HL-60/S4 treated with retinoic acid at 250 ng/mL for 4 days and 3 days (cell line): ENCODE data around the gene APOL5.
"Not testable (repeated sequence)": the region's sequence is repeated elsewhere in the genome, so short reads cannot be mapped to it uniquely, and the experiment has no call there.

Experiments
- in situ Hi-C: fragments of 300-500 bp; cut with MboI; formaldehyde crosslinking; loops from 2 replicates; pipeline ENCODE4 v1.7.0; 2022; ENCODE audit warnings: low sequenced_read_pairs

Gene APOL5, protein sequence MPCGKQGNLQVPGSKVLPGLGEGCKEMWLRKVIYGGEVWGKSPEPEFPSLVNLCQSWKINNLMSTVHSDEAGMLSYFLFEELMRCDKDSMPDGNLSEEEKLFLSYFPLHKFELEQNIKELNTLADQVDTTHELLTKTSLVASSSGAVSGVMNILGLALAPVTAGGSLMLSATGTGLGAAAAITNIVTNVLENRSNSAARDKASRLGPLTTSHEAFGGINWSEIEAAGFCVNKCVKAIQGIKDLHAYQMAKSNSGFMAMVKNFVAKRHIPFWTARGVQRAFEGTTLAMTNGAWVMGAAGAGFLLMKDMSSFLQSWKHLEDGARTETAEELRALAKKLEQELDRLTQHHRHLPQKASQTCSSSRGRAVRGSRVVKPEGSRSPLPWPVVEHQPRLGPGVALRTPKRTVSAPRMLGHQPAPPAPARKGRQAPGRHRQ

DNA sequence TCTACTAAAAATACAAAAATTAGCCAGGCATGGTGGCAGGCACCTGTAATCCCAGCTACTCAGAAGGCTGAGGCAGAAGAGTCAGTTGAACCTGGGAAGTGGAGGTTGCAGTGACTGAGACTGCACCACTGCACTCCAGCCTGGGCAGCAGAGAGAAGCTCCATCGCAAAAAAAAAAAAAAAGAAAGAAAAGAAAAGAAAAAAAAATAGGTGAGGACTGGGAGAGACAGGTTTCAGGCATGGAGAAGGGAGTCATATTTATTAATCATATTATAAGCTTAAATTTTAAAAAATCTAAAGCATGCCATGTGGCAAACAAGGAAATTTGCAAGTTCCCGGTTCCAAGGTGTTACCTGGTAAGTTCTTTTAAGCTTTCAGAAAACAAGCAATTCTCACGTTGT, at the start of gene APOL5:
APOL5 (plus strand) TSS at position 301 of the 400 bp plus-strand sequence; CDS start at position 301, 0 bp downstream.
- in situ Hi-C loops, result no loop called here

DNA sequence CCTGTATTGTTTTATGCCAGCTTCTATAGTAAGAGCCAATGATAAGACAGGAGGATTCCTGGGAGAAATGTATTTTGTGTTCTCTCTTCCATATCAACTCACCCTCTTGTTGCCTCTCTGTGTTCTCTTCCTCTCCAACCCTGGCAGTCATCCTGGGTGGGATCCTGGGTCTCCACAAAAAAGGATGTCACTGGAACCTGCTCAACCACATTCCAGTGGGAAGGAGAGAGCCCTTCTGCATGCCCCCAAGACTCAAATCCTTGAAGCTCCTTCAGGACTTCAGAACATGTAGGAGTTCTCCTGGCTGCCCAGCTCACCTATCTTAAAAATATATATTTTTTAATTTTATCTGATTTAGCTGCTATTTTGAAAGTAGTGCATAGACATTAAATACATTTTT, 43.3 kb upstream of the APOL5 start:
- in situ Hi-C loops, result no loop called here

DNA sequence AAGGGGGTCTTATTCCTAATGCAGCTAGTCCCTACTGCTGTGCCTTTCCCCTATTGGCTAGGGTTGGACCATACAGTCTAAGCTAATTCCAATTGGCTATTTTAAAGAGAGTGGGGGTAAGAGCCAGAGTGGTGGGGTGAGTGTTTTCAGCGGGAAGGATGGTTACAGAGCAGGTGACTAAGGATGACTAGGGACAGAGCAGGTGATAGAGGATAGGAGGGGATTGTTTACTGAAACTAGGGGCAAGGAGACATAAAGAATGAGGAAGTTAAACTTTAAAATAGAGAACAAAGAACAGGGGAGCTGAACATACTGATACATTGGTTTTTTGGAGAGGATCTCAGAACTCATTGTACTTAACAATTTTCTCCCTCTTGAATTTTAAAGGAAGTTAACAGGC, 41.6 kb upstream of the APOL5 start:
- in situ Hi-C loops, result not testable (repeated sequence)

DNA sequence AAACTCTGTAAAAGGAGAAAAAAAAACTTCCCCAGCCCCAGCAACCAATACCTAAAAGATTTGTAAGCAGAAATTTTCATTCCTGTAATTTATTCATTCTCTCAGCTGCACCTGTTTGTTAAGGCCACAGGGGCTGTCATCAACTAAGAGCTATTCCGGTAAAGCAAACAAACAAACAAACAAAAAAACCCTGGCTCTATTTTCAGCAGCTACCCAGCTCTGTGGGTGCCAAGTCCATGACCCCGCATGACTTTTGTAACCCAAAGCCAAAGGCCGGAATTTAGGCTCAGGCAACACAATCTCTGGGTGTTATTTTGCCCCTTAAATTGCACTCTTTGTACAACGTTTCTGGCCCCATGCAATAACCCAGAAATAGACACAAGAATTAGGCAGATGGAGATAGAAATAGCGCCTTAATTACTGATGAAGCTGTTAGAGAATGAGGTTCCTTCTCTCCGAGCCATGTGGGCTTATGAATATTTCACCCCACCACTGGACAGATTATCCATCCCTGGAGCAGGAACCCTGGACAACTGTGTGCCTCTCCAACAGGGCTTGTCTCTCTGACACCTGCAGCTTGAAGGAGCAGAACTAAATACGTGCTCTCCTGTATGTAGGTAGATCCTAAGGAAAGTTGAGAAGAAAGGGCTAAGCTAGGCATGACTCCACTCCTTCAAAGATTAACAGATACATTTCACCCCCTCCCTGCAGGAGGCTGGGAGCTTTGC, 40.0 kb upstream of the APOL5 start:
- in situ Hi-C loops, result no loop called here

DNA sequence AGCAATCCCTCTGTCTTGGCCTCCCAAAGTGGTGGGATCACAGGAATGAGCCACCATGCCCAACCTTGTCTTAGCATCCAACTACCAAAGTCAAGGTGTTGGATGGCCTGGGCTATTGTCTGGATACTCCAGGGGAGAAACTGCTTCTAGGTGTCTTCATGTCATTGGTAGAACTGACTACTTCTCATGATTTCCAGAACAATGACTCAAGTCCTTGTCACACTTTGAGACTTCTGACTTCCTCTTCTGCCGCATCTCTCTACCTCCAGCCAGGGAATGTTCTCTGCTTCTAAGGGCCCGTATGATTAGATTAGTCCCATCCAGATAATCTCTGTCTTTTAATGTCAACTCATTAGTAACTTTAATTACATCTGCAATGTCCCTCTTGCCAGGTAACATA, 38.8 kb upstream of the APOL5 start:
- in situ Hi-C loops, result no loop called here

DNA sequence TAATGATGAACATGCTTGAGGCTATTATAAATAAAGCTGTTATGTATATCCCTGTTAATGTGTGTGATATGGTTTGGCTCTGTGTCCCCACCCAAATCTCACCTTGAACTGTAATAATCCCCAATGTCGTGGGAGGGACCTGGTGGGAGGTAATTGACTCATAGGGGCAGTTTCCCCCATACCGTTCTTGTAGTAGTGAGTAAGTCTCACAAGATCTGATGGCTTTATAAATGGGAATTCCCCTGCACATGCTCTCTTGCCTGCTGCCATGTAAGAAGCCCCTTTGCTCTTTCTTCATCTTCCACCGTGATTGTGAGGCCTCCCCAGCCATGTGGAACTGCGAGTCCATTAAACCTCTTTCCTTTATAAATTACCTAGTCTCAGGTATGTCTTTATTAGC, 38.2 kb upstream of the APOL5 start:
- in situ Hi-C loops, result not testable (repeated sequence)

DNA sequence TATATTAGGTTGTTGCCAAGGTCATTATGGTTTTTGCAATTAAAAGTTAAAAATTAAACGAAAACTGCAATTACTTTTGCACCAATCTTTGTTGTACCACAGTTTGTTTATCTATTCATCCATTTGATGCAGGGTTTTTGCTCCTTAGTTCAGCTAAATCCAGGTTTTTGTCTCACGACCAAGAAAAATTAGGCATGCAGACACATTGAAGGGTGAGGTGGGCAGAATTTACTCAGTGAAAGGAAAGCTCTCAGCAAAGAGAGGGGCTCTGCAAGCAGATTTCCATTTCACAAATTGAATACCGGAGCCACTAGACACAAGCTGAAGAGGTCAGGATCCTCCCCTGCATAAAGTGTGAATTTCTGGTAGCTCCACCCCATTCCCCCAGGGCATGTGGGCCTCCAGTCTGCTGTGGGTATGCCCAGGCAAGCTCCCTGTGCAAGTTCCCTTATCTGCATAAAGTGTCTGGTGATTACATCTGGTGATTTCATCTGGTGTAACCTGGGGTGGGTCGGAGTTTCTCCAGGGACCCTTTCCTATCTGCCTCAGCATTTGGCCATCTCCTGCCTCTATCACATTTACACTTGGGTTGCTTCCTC, 36.1 kb upstream of the APOL5 start:
- in situ Hi-C loops, result no loop called here

DNA sequence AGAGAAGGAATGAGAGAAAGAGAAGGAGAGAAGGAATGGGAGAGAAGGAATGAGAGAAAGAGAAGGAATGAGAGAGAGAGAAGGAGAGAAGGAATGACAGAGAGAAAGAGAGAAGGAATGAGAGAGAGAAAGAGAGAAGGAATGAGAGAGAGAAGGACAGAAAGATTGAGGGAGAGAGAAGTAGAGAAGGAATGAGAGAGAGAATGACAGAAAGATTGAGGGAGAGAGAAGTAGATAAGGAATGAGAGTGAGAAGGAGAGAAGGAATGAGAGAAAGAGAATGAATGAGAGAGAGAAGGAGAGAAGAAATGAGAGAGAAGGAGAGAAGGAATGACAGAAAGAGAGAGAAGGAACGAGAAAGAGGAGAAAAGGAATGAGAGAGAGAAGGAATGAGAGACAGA, 34.1 kb upstream of the APOL5 start:
- in situ Hi-C loops, result no loop called here

DNA sequence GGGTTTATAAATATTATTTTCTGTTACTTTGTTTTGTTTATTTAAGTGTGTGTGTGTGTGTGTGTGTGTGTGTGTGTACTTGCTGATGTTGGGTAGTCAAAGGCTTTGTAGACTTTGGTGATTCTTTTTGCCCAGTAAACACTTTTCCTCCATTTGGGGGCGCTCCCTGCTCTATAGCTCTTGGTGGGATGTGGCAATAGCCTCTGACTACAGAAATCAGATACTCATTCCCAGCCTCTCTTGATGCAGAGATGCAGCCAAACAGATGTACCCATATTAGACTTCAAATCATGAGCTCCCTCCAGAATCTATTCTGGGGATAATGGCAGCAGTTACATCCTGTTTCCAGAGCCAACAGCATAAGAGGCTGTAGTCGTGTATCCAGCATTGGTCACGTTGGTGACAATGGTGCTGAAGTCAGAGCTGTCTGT, 33.4 kb upstream of the APOL5 start:
- in situ Hi-C loops, result no loop called here

DNA sequence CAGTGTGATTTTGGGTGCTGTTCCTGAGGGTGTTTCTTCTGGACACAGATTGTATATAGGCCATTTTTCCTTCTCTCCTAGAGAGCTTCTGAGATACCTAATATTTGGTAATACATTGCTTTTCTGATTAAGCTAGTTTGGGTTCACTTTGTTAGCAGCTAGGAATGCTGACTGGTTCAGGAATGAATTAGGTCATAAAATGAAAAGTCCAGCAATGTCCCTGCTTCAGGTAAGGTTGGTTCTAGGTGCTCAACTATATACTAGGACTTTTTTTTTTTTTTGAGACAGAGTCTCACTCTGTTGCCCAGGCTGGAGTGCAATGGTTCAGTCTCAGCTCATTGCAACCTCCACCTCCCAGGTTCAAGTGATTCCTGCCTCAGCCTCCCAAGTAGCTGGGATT, 32.9 kb upstream of the APOL5 start:
- in situ Hi-C loops, result no loop called here

DNA sequence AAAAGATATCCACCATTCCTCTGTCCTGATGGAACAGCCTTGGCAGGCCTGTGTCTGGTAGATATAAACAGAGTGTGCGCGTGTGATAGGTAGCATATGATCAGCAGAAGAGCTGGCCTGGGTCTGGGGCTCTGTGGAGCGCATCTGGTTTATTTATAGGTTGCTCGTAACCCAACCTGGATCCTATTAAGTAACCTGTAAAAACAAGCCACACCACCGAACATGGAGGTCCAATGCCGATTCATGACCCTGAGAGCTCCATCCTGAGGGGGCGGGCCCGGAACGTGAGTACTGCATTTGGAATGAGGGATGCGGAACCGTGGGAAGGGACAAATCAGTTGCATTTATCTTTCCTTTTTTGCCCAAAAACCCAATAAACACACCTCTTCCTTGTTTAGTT, 31.9 kb upstream of the APOL5 start:
- in situ Hi-C loops, result no loop called here

DNA sequence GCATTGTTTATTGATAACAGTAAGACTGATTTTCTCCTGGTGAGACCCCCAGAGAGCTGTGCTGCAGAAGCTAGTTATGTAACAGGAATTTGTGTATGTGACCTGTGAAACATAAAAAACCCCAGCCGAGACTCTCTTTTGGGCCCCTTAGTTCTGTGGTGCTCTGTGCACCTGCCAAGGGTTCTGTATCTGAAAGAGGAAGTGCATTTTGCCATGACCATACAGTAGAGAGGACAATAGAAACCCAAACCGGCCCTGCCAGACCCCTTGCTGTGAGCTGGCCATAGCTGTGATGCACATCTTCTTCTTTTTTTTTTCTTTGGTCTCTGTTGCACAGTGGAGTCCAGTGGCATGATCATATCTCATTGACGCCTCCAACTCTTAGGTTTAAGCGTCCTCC, 31.4 kb upstream of the APOL5 start:
- in situ Hi-C loops, result no loop called here

DNA sequence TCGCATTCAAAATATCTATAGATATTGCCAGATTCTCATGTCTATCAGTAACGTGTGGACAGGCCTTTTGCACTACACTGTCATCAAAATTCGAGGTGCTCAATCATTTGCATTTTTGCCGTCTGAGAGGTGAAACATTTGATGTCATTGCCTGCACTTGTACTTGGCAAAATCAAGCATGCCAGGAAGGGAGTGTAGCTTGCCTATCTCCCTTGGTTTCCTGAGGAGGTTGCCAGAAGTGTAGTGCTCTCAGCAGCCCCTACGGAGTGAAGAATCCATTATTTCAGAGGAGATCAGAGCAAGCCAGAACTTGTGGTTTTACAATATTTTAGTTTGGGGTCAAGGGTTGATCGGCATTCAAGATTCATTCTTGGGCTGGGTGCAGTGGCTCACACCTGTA, 30.2 kb upstream of the APOL5 start:
- in situ Hi-C loops, result no loop called here

DNA sequence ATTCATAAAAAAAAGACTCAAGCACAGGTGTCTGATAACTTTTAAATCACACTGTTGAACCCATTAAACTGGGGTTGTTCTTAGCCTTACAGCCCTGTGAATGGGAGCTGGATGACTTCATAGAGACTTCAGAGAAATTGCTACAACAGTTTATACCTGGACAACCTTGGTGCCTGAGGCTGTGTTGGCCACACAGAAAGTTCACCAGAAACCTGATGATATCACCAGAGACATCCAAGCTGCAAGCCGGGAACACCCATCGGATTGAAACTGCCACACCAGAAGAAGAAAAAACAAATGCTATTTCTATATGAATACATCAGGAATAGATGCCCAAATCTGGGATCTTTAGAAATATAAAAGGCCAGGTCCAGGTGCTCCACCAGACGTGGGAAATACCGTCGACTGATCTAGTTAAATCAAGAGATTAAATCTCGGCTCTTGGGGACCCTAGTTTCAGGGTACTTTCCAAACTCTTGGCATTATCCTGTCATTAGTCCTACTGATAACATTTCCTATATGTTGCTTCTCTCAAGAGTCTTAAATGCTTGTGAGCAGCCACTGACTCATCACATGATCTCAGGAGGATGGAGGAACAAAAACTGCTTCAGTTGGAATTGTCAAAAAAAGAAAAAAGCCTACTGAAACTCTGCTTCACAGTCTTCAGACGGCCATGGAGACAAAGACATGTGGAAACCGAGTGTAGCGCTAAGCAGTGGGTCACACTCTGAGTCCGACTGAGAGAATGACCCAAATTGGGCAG, 28.6 kb upstream of the APOL5 start:
- in situ Hi-C loops, result no loop called here

DNA sequence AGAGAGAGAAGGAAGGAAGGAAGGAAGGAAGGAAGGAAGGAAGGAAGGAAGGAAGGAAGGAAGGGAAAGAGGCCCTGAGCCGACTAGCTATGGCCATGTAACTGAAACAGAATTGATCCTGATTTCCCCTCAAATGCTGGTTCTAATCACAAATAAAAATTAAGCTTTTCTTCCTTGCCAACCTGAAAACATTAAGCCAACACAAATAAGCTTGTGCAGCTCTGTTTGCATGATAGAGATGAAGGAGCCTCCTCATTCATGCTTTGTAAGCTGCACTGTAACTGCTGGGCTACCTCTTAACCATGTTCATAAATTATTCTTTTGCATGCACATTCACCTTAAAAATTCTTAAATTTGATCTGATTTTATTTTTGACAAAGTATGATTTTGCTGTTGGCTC, 27.7 kb upstream of the APOL5 start:
- in situ Hi-C loops, result no loop called here

DNA sequence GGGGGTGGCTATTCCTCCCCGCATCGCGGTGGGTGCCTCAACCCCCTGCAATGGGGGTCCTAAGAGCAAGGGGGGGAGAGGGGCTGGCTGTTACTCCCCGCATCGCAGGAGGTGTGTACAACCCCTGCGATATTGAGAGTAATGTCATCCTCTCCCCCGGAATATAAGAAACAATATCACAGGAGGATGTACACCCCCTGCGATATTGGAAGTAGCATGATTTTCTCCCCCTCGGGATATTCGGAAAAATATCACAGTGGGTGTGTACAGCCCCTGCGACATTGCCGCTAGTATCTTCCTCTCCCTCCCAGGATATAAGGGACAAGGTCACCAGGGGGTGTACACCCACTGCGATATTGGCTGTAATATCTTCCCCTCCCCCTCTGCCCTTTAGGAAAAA, 22.5 kb upstream of the APOL5 start:
- in situ Hi-C loops, result no loop called here

DNA sequence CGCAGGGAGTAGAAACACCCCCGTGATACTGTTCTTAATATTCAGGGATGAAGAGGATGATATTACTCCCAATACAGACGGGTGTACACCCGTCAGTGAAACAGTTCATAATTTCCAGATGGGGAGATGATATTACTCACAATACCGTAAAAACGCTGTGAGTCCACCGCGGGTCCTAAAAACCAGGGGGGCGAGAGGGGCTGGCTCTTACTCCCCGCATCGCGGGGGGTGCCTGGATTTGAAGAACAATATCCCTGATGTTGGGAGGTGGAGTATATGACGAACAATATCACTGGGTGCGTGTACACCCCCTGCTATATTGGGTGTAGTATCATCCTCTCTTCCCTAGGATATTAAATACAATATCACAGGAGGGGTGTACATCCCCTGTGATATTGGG, 20.5 kb upstream of the APOL5 start:
- in situ Hi-C loops, result no loop called here

DNA sequence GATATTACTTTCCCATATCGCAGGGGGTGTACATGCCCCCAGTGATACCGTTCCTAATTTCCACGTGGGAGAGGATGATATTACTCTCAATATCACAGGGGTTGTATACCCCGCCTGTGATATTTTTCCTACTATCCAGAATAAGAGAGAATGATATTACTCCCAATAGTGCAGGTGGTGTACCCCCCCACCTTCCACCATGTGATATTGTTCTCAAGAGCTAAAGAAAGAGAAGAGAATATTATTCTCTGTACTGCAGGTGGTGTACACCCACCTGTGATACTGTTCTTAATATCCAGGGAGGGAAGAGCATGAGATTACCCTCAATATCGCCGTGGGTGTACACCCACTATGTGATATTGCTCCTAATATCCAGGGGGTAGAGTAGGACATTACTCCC, 17.8 kb upstream of the APOL5 start:
- in situ Hi-C loops, result not testable (repeated sequence)

DNA sequence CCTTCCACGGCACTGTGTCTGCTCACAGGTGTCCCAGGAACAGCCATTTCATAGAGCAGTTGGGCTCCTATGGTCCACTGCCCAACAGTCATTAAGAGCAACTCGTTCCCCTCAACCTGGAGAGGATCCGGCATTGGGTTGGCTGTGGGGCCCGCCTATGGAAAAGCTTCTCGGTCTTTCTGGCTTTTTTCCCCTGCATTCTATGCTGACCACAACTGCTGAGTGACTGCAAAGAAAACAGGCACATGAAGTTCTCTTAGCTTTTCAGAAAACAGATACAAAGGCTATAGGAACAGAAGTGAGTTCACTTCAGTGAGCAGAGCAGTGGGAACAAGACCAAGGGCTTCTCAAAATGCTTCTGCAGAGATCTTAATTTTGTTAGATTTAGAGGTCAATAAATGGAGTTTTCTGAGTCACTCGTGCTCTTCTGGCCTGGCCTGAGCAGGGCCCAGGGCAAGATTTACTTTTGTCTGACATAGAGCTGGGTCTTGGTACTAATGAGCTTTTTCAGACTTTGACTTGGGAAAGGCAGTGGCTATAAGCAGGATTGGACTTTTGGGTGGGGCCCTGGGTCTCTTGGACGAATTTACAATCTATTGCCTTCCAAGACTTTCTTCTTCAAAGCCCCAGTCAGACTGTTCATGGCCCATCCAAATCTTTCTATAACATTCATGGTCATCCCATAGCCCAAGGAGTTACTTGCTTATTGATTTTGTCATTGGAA, 13.6 kb upstream of the APOL5 start:
- in situ Hi-C loops, result no loop called here

DNA sequence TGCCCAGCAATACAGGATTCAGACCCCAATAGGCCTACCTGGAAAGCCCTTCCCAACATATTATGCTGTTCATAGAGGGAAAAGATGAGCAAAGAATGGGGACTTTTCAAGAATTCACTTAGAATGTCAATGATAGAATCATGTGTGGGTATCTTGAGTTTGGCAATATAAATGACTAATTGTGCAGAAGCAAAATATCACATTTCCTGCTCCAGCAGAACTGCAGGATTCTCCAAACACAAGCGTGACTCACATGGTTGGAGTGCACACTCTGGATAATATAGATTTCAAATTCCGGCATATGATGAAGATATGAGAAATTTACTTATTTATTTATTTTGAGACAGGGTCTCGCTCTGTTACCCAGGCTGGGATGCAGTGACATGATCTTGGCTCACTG, 12.5 kb upstream of the APOL5 start:
- in situ Hi-C loops, result no loop called here

DNA sequence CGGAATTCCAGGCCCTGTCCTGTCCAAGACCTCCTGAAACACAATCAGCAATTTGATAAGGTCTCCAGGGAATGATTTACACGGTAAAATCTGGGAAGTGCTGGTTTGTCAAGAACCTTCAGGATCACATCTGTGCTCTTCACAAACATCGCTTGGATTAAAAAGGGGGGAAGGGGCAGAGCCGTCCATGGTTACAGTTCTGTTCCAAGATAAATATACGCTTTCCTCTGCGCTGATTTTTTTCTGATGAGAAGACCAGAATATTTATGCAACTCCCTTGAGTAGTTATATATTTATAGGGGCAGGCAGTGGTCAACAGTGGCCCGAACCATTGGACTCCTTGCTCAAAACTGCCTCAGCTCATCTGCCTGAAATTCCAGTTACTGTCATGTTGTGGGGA, 9.2 kb upstream of the APOL5 start:
- in situ Hi-C loops, result no loop called here
